Suppressor macrophage treated with lipopolysaccharide for 1 hour (primary cell): Measurements from ENCODE around the gene TRIM25.

ENCODE experiments used
- DNase-seq, 3 donors: peaks; one replicate each; pipeline ENCODE4 v3.0.0-alpha.2; 2020 to 2022

TRIM25 gene

GRCh38 chr17:56892333-56892732, 21.5 kb downstream of the TRIM25 start:
- DNase-seq: no peak

- DNase-seq: peak; percentile 49 to 60 (median 52)
Observed at GRCh38 chr17:56891751-56892150, 22.1 kb downstream of the TRIM25 start.

- no peak for DNase-seq
Observed at GRCh38 chr17:56890906-56891674, 22.8 kb downstream of the TRIM25 start.

- peak in 2 of 3 donors; percentile 35 to 49 for DNase-seq
Observed at GRCh38 chr17:56890390-56890789, 23.5 kb downstream of the TRIM25 start.

GRCh38 chr17:56887552-56888467, 26.0 kb downstream of the TRIM25 start:
- no peak for DNase-seq

GRCh38 chr17:56887105-56887504, 26.7 kb downstream of the TRIM25 start:
- no peak for DNase-seq

- DNase-seq: no peak
Observed at GRCh38 chr17:56886288-56886731, 27.5 kb downstream of the TRIM25 start.

GRCh38 chr17:56885312-56885657, 28.6 kb downstream of the TRIM25 start:
- no peak for DNase-seq

- no peak for DNase-seq
Observed at GRCh38 chr17:56884483-56885311, 29.2 kb downstream of the TRIM25 start.

- peak in 2 of 3 donors; percentile 59 to 67 for DNase-seq
Observed at GRCh38 chr17:56883616-56884015, 30.2 kb downstream of the TRIM25 start.

GRCh38 chr17:56881685-56882295, 32.1 kb downstream of the TRIM25 start:
- peak in 1 of 3 donors; percentile 18 for DNase-seq

- DNase-seq: peak in 1 of 3 donors; percentile 18
Observed at GRCh38 chr17:56880571-56880970, 33.3 kb downstream of the TRIM25 start.

- peak; percentile 57 to 62 (median 57) for DNase-seq
Observed at GRCh38 chr17:56880133-56880532, 33.7 kb downstream of the TRIM25 start.

GRCh38 chr17:56879280-56879679, 34.6 kb downstream of the TRIM25 start:
- peak in 1 of 3 donors; percentile 17 for DNase-seq

- DNase-seq: peak in 1 of 3 donors; percentile 21
Observed at GRCh38 chr17:56876766-56877179, 37.1 kb downstream of the TRIM25 start.

GRCh38 chr17:56870081-56870651, 43.7 kb downstream of the TRIM25 start:
- DNase-seq: peak; percentile 49 to 94 (median 69)

- no peak for DNase-seq
Observed at GRCh38 chr17:56868716-56869115, 45.1 kb downstream of the TRIM25 start.

- DNase-seq: peak in 2 of 3 donors; percentile 44 to 69
Observed at GRCh38 chr17:56867948-56868376, 45.9 kb downstream of the TRIM25 start.

GRCh38 chr17:56866496-56866895, 47.4 kb downstream of the TRIM25 start:
- no peak for DNase-seq

- no peak for DNase-seq
Observed at GRCh38 chr17:56866076-56866475, 47.8 kb downstream of the TRIM25 start.

- no peak for DNase-seq
Observed at GRCh38 chr17:56863974-56864373, 49.9 kb downstream of the TRIM25 start.

GRCh38 chr17:56861899-56862298, 52.0 kb downstream of the TRIM25 start:
- no peak for DNase-seq
